NCI-H2107 treated with DMSO at 0.1 percent for 48 hours (cell line): ENCODE data around the gene NAT14.
A peak's percentile ranks its signal among the peaks of the same experiment; 100 is the strongest.
"Not testable (repeated sequence)": the region's sequence is repeated elsewhere in the genome, so short reads cannot be mapped to it uniquely, and the experiment has no call there.

ENCODE experiments used
- DNase-seq: peaks from one replicate; lab custom pipeline; 2025; ENCODE audit not compliant: unreplicated experiment; lab: John Stamatoyannopoulos, UW

Gene NAT14

DNA sequence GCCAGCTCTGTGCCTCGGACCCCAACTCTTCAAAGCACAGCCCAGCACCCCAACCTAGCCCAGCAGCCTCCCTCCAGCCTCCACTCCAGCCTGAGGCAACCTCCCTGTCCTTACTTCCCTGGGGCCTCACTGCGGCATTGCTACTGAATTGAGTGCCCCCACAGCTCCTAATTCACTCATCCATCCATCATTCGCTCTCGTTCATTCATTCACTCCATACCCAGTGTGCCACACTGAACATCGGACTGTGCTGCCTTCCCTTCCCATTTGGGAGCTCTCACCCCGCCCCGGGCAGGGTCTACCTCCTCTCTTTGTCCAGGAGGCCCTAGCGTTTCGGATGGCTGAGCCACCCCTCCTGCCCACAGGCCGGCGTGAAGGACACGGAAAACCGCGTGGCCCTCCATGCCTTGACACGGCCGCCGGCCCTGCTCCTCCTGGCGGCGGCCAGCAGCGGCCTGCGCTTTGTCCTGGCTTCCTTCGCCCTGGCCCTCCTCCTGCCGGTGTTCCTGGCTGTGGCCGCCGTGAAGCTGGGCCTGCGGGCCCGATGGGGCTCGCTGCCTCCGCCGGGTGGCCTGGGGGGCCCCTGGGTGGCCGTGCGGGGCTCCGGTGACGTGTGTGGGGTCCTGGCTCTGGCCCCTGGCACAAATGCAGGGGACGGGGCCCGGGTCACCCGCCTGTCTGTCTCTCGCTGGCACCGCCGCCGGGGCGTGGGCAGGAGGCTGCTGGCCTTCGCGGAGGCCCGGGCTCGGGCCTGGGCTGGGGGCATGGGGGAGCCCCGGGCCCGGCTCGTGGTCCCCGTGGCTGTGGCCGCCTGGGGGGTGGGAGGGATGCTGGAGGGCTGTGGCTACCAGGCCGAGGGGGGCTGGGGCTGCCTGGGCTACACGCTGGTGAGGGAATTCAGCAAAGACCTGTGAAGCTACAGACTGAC, 1.3 kb downstream of the NAT14 start:
- no peak for DNase-seq

DNA sequence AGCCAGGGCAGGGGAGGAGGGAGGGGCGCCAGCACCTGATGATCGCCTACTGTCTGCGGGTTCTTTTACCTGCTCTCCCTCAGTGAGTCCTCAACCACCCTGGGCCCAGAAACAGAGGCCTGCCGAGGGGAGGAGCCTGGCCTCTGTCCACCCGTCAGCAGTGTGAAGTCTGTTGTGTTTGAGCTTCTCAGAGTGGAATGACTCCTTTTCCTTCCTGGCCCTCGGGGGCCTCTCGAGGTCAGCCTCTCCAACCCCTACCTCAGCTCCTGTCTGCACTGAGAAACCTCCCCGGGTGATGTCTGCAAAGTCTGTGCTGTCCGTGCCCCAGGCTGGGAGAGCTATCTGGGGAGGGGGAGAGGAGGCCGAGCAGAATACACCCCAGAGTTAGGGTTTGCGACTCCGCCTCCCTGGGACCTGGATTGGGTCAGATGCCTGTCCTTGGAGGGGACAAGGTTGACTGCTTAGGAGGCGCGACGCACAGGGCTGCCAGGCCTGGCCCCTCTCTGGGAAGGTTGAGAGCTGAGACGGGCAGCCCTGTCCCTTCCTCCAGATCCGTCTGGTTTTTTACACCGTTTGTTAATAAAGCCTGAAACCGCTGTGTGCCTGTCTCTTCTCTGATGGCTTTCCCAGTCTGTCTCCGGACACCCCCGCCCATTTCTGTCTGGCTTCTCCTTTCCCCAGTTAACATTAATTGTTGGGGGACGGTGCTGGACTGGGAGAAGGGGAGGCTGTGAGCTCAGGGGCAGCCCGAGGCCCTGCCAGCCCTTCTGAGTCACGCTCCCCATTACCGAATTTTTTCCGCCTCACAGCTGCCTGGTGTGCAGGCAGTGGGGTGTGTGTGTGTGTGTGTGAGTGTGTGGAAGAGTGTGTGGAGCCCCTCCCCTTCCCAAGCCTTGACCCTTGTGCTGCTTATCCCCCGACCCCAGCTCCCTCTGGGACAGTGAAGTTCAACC, 2.3 kb downstream of the NAT14 start:
- peak; percentile 11 for DNase-seq

DNA sequence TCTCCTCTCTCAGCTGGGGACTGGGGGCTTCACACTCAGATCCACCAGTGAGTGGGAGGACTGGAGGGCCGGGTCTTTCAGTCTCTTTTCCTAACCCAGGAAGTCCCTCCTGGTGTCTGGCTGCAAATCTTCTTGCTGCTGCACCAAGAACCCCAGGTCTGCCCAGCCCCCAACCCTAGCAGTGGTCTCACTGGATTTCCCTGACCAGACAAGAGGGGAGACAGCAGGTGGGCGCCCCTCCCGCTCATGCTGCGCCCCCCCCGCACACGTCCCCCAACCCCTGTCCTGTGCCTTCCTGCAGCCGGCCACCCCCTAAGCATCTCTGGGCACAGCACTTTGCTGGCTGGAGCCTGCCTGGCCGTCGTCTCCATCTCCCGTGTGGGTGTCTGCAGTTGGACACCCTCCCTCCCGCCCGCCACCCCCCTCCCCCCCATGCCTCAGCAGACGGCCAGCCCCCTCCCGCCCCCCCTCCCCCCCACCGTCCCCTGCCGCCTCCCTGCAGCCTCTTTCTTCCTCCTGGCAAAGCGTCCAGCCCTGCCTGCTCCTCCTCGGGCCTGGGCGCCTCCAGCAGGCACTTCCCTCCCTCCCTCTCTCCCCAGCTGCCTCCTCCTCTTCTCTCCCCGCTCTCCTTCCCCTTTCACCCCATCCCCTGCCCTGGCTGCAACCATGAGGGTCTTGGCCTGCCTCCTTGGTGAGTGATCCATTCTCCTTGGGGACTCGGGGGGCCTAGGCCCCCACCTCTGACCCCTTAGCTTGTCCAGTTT, 3.1 kb downstream of the NAT14 start, which contains the start of gene SSC5D:
Gene SSC5D, plus strand, starts transcription at position 513 of the 764 bp plus-strand sequence. Its CDS starts 154 bp downstream, at position 667.
- no peak for DNase-seq

DNA sequence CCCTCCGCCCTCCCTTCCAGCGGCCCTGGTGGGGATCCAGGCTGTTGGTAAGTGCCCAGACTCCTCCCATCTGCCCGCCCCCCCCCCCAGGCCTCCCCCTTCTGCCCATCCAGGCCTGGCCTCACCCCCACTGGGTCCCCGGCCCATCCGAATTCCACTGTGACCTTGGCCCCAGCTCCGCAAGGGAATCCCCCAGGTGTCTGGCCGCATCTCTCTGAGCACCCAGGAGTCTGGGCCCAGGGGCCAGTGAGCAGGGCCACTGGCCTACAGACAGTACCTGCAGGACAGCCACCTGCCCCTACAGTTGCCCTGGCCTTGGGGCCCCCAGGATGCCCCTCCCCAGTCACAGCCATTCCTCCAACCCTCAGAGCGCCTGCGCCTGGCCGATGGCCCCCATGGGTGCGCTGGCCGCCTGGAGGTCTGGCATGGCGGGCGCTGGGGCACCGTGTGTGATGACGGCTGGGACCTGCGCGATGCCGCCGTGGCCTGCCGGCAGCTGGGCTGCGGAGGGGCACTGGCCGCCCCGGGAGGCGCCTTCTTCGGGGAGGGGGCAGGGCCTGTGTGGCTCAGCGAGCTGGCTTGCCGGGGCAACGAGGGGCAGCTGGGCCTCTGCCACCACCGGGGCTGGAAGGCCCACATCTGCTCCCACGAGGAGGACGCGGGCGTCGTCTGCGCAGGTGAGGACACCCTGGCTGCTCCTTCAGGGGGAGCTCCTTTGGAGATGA, 4.2 kb downstream of the NAT14 start:
- no peak for DNase-seq

DNA sequence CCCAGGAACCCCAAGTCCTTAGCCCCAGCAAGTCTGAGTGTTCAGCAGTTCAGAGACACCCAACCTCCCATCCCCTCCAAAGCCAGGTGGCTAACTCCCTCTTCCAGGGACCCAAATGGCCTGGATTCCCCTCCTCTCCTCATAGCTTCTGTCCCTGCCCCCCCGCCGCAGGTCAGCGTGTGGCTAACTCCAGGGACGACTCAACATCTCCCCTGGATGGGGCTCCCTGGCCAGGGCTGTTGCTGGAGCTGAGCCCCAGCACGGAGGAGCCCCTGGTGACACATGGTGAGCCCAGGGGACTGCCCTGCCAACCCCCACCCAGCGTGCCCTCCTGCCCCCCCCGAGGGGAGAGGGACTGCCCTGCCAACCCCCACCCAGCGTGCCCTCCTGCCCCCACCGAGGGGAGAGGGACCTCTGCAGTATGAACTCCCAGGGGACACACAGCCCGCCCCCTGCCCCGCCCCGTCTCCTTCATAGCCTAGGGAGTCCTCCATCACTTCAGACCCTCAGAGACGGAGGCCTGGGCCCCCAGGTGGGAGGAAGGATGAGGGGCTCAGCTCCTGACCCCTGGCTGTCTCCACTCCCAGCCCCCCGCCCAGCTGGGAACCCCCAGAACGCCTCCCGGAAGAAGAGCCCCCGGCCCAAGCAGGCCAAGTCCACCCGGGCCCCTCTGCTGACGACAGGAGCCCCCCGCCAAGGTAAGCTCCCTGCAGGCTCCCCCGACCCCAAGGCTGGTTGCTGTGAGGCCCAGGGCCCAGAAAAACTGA, 4.9 kb downstream of the NAT14 start:
- no peak for DNase-seq

DNA sequence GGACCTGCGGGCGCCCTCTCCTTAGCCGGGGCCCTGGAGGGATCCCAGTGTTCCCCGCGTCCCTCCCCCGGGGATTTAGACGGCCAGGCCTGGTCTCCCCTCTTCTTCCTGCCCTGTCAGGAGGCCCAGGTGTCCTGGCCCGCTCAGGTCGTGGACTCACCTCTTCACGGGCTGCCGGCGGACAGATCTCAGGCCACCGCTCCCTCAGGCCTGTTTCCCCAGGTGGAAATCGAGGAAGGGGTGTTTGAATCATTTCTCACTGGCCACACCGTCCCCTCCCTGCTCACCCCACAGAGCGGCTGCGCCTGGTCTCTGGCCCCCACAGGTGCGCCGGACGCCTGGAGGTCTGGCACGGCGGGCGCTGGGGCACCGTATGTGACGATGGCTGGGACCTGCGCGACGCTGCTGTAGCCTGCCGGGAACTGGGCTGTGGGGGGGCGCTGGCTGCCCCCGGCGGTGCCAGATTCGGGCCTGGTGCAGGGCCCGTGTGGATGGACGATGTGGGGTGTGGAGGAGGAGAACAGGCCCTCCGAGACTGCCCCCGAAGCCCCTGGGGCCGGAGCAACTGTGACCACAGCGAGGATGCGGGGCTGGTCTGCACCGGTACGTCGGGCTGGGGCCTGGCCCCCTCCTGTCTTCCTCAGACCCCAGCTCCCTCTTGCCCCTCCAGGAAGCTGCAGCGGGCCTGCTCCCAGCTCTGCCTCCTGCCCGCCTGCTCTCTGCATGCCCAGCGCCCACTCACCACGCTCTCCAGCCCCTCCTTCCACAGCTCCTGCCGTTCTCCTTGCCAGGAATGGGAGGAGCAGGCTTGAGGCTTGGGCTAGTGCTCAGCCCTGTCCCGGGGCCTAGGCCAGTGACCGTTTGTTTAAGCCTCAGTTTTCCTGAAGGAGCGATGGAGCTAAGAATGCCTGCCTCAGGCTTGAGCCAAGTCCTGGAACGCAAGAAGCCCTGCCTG, 5.8 kb downstream of the NAT14 start:
- no peak for DNase-seq

DNA sequence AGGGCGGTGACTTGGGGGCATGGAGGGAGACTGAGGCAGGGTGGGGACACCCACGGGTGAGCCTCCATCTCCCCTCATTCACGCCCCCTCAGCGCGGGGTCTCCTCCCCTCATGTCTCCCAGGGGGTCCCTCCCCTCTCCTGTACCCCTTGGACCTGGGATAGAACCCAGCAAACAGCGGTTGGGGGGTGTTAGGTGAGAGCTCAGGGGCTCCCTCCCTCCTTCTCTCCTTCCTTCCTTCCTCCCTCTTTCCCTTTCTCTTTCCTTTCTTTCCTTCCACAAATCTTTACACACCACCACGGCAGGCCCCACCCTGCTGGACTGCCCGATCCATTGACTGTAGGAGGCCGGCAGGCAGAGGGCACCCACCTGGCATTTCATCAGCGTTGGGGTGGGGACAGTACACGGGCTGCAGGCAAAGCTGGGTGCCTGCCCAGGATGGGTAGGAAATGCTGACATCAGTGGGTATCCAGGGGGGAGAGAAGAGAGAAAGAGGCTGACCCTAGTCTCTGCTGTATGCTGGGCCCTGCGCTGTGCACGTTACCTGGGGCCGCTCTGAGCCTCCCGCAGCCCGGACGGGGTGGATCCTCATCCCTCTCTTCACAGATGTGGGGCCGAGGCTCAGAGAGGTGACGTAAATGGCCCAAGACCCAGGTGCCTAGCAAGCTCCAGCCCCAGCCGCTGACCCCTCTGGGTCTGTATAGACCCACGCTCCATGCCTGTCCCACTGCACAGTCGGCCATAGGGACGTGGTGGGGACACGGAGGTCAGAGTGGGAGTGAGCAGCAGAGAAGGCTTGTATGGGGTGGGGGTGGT, 6.8 kb downstream of the NAT14 start:
- DNase-seq, result no peak

DNA sequence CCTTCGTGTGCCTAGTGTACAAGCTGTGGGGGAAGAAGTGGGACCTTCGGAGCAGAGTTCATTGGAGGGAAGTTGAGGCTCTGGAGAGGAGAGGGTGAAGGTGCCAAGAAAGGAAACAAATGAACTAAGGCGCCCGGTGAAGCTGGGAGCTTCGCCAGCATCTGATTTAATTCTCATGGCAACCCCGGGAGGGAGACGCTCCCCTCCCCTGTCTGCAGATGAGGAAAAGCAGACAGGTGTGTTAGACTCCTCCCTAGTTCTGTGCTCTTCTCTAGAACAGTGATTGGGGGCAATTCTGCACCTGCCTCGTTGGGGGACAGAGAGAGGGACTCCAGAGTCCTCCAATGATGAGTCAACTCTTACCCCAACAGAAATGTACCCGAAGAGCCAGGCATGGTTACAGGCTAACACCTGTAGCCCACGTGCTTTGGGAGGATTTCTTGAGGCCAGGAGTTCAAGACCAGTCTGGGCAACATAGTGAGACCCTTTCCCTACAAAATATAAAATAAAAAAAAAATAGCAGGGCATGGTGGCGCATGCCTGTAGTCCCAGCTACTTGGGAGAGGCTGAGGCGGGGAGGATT, 7.5 kb downstream of the NAT14 start:
- DNase-seq, result peak; percentile 74

DNA sequence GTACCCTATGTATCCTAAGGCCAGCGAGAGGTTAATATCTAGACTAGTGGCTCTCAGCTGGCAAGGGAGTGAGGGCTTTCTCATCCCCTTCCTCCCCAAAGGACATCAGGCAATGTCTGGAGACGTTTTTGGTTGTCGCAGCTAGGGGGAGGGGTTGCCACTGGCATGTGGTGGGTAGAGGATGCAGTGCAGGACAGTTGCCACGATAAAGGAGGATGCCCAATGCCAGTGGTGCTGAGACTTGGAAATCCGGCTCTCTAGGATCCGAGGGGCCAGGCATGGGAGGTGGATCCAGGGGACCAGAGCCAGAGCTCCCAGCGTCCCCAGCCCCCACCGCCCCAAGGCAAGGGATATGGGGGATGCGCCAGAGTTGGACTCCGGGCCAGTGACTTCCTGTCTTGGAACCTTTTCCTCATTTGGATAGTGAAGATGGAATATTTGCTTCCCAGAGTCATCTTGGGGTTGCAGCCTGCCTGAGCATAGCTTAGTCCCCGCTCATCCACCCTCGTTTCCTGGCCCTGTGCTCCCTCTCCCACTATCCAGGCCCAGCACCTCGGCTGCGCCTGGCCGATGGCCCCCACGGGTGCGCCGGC, 8.2 kb downstream of the NAT14 start:
- no peak for DNase-seq

DNA sequence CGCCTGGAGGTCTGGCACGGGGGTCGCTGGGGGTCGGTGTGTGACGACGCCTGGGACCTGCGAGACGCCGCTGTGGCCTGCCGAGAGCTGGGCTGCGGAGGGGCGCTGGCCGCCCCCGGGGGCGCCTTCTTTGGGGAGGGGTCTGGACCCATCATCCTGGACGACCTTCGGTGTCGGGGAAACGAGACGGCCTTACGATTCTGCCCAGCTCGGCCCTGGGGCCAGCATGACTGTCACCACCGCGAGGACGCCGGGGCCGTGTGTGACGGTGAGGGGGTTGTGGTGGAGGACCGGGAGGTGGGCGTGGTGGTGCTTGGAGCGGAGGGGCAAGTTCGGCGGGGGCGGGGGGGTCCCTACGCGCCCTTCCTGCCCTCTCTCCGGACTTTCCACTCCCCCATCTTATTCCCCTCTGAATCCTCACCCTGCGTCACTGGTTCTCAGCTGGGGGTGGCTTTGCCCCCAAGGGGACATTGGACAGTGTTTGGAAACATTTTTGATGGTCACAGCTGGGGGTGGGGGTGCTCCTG, 8.7 kb downstream of the NAT14 start:
- DNase-seq, result no peak

DNA sequence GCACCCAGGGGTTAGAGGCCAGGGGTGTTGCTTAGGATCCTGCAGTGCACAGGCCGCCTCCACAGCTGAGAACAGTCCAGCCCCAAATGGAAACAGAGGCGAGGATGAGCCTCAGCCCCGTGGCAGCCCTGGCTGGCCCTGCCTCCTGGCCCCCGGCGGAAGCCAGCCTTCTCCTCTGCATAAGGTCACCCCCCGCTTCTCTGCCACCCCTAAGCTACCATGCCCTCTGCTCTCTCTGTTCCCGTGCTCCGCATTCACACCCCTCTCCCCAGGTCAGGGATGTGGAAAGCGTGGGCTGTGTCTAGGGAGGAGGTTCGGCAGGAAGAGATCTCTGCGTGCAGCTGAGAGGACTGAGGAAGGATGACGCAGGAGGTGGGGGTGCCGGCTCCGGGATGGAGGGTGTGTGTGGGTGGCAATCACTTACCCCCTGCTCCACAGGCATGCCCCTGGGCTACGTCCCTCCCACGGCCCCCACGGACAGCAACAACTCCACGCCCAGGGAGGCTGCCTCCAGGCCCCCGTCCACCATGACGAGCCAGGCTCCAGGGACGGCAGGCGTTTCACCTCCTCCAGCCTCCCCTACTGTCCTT, 9.3 kb downstream of the NAT14 start:
- no peak for DNase-seq

DNA sequence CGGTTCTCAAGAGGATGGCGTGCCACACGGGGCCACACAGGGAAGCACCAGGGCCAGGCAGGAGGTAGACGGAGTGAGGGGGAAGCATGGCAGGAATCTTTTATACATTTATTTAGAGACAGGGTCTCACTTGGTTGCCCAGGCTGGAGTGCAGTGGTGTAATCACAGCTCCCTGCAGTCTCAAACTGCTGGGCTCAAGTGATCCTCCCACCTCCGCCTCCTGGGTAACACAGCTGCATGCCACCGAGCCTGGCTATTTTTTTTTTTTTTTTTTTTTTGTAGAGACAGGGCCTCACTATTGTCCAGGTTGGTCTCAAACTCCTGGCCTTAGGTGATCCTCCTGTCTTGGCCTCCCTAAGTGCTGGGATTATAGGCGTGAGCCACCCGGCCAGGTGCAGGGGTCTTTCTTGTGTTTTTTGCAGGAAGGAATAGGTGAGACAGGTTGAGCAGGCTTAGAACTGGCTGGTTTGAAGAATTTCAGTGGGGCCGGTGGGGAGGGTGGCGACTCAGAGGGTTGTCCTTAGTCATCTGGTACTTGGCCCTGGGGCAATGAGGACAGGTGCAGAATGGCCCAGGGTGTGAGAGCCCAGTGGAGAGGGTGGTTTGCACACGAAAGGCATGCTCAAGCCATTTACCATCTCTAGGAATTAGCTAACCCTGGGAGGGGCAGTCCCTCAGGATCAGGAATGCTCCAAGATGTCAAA, 10.8 kb downstream of the NAT14 start:
- no peak for DNase-seq

DNA sequence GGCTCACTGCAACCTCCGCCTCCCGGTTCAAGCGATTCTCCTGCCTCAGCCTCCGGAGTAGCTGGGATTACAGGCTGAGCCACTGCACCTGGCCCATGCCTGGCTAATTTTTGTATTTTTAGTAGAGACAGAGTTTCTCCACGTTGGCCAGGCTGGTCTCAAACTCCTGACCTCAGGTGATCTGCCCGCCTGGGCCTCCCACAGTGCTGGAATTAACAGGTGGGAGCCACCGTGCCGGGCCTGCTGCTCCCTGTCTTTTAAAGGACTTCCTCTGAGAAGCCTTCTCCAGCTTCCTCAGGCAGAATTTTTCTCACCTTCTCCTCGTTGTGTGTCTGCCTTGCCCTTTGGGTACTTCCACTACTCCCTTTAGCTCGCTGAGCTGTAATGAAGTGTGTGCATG, 11.8 kb downstream of the NAT14 start:
- DNase-seq, result not testable (repeated sequence)

DNA sequence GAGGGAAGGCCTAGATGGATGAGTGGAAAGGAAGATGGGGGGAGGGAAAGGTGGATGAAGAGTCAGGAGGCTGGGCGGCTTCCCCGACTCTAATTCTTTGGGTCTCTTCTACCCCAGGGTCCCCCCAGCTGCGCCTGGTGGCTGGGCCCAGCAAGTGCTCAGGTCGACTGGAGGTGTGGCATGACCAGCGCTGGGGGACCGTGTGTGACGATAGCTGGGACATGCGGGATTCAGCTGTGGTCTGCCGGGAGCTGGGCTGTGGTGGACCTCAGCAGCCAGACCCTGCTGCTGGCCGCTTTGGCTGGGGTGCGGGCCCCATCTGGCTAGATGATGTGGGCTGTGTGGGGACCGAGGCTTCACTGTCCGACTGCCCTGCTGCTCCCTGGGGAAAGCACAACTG, 12.8 kb downstream of the NAT14 start:
- no peak for DNase-seq

DNA sequence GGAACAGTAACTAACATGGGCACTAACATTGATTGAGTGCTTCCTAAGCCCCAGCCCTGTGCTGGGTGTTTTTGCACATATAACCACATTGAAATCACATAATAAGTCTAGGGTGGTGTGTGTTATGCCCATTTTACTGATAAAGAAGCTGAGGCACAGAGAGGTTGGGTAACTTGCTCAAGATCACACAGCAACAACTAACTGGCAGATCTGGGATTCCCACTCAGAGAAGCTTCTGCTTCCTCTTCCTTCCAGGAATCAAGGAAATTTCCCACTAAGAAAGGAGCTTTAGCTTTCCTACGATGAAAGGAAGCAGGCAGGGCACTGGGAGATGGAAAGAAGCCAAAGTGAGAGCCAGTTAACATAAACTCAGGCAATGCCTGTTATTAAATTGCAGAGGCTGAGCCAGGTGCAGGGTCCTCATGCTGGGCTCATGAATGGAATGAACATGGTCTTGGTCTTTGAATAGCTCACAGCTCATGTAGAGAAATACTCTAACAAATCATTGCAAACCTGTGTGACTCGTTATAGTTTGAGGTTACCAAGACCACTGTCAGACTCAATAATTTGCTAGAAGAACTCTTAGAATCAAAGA, 13.4 kb downstream of the NAT14 start:
- DNase-seq, result peak; percentile 26
